Suppressor macrophage treated with lipopolysaccharide for 1 hour (primary cell): ENCODE data around the gene TUBGCP3.

Experiments
- DNase-seq, 3 donors: peaks; one replicate each; pipeline ENCODE4 v3.0.0-alpha.2; 2020 to 2022

TUBGCP3 gene

GRCh38 chr13:112435973-112436372, 152.0 kb downstream of the TUBGCP3 start:
- no peak for DNase-seq
